Neural cell (in vitro differentiated cells): ENCODE results near the gene HSD3B7. TPM values are rescaled to one million over a fixed set of nuclear protein-coding genes. Genes with fewer than 3 reads are reported as not detected.

Experiments used
- H2AFZ ChIP-seq: fragments of 200-600, 300-800 bp; sonication (generic), shearing (Covaris generic); 2 replicates; pipeline ENCODE4 v1.6.0; 2014; ENCODE audit warnings: low read depth, mild to moderate bottlenecking, antibody characterized with exemption, low read length, moderate library complexity
- H3F3A ChIP-seq: fragments of 200-600 bp; shearing (Covaris generic); 2 replicates; pipeline ENCODE4 v1.6.1; 2016; ENCODE audit warnings: mild to moderate bottlenecking, moderate library complexity, mixed read lengths, antibody characterized with exemption, low read length; ENCODE audit not compliant: insufficient read depth, poor library complexity, severe bottlenecking
- H3K27ac ChIP-seq: fragments of 200-600, 300-800 bp; sonication (generic), shearing (Covaris generic); 2 replicates; pipeline ENCODE4 v1.5.1; 2014; ENCODE audit warnings: mild to moderate bottlenecking, low read length, moderate library complexity
- H3K27me3 ChIP-seq: fragments of 300-800, 200-600 bp; sonication (generic), shearing (Covaris generic); 2 replicates; pipeline ENCODE4 v1.6.0; 2014; ENCODE audit warnings: mild to moderate bottlenecking, low read depth, low read length, moderate library complexity; ENCODE audit not compliant: insufficient read depth
- H3K36me3 ChIP-seq: fragments of 300-800, 200-600 bp; sonication (generic), shearing (Covaris generic); 2 replicates; pipeline ENCODE4 v1.5.1; 2014; ENCODE audit warnings: mild to moderate bottlenecking, antibody characterized with exemption, low read length, moderate library complexity; ENCODE audit not compliant: insufficient read depth
- H3K4me2 ChIP-seq: fragments of 300-800, 200-600 bp; sonication (generic), shearing (Covaris generic); 2 replicates; pipeline ENCODE4 v1.6.0; 2014; ENCODE audit warnings: mild to moderate bottlenecking, low read length
- H3K4me3 ChIP-seq: fragments of 300-800, 200-600 bp; sonication (generic), shearing (Covaris generic); 2 replicates; pipeline ENCODE4 v1.5.1; 2014; ENCODE audit warnings: mild to moderate bottlenecking, low read length, moderate library complexity
- H3K79me2 ChIP-seq: fragments of 200-600 bp; shearing (Covaris generic); replicated peaks from 2 replicates; pipeline ENCODE4 v1.6.0; 2014; ENCODE audit warnings: mild to moderate bottlenecking, low read length, moderate library complexity; ENCODE audit not compliant: insufficient read depth
- H3K9ac ChIP-seq: fragments of 300-800, 200-600 bp; sonication (generic), shearing (Covaris generic); 2 replicates; pipeline ENCODE4 v1.6.1; 2016; ENCODE audit warnings: mild to moderate bottlenecking, low read length, mixed read lengths
- H3K9me2 ChIP-seq: fragments of 200-600 bp; shearing (Covaris generic); 2 replicates; pipeline ENCODE4 v1.6.1; 2016; ENCODE audit warnings: mild to moderate bottlenecking, low read length, mixed read lengths; ENCODE audit not compliant: insufficient read depth
- H3K9me3 ChIP-seq: fragments of 200-600, 300-800 bp; sonication (generic), shearing (Covaris generic); 2 replicates; pipeline ENCODE4 v1.6.1; 2016; ENCODE audit warnings: mild to moderate bottlenecking, mixed run types, low read length, moderate library complexity, mixed read lengths
- H4K20me1 ChIP-seq: fragments of 200-600 bp; shearing (Covaris generic); 2 replicates; pipeline ENCODE4 v1.6.1; 2016; ENCODE audit warnings: mild to moderate bottlenecking, mixed run types; ENCODE audit not compliant: insufficient read depth
- EP300 ChIP-seq: fragments of 450-650 bp; conservative IDR thresholded peaks from 2 replicates; pipeline ENCODE4 v1.6.1; 2014; ENCODE audit warnings: antibody characterized with exemption, mild to moderate bottlenecking, moderate library complexity; ENCODE audit not compliant: poor library complexity, severe bottlenecking
- EZH2 ChIP-seq: fragments of 200-600, 300-800 bp; shearing (Covaris generic), sonication (generic); IDR thresholded peaks from 2 replicates; pipeline ENCODE4 v1.6.1; 2014; ENCODE audit warnings: antibody characterized with exemption, low read length, borderline replicate concordance, mild to moderate bottlenecking; ENCODE audit not compliant: insufficient read depth, poor library complexity, severe bottlenecking
- MXI1 ChIP-seq: fragments of 450-650 bp; conservative IDR thresholded peaks from 2 replicates; pipeline ENCODE4 v1.6.1; 2014; ENCODE audit warnings: antibody characterized with exemption, mild to moderate bottlenecking; ENCODE audit not compliant: poor library complexity, severe bottlenecking
- POLR2AphosphoS5 ChIP-seq: IDR thresholded peaks from 2 replicates; pipeline ENCODE4 v1.6.1; 2012
- RAD21 ChIP-seq: fragments of 450-650 bp; conservative IDR thresholded peaks from 2 replicates; pipeline ENCODE4 v1.6.1; 2014; ENCODE audit warnings: antibody characterized with exemption, mild to moderate bottlenecking, moderate library complexity
- SMC3 ChIP-seq: fragments of 450-650 bp; conservative IDR thresholded peaks from 2 replicates; pipeline ENCODE4 v1.6.1; 2014; ENCODE audit warnings: antibody characterized with exemption, mild to moderate bottlenecking, moderate library complexity; ENCODE audit not compliant: poor library complexity
- TAF1 ChIP-seq: IDR thresholded peaks from 2 replicates; pipeline ENCODE4 v1.6.1; 2012; ENCODE audit warnings: low read depth
- polyA plus RNA-seq: library from polyadenylated mRNA; depleted of rRNA; stranded (reverse); fragments of >200 nt; gene quantifications from 2 replicates; pipeline ENCODE4 v1.2.3, GENCODE V29; 2014
- TF ChIP-seq, protein P1 (sequence below): fragments of 450-650 bp; IDR thresholded peaks from 2 replicates; pipeline ENCODE4 v1.5.1; 2014; ENCODE audit warnings: antibody characterized with exemption, mild to moderate bottlenecking, moderate library complexity; ENCODE audit not compliant: poor library complexity, severe bottlenecking
- TF ChIP-seq, protein P2 (sequence below): IDR thresholded peaks from 2 replicates; pipeline ENCODE4 v1.6.1; 2012; ENCODE audit warnings: borderline replicate concordance

HSD3B7 gene
- polyA plus RNA-seq, 1 donor from 2014 or later, result 3.4 TPM

DNA sequence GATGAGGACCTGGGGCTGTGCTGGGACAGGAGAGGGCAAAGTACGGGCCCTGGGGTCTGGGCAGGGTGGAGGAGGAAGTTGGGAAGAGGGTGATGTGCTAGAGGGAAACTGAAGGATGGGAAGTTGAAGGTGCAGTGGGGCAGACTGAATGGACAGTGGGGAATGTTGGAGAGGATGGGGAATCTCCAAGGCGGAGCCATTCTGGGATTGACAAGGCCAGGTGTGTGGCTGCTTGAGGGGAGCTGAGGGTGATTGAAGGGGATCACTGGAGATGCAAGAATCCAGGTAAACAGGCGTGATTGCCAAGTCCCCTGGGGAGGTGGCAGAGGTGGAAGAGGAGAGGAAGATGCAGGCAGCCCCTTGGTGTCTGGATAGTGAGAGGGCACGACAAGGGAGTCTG, 8.5 kb upstream of the HSD3B7 start:
- Histone ChIP-seq H3K9me2 (no peaks in the 10 kb centered on the region), H3K36me3 (no peaks in the 10 kb centered on the region), H3K27ac (no peak overlapping the region), H3K27me3 (no peaks in the 10 kb centered on the region), H2AFZ (no peak overlapping the region), H3F3A (no peaks in the 10 kb centered on the region), H3K9me3 (no peaks in the 10 kb centered on the region), H4K20me1 (no peaks in the 10 kb centered on the region), H3K79me2 (no peaks in the 10 kb centered on the region), H3K9ac (no peak overlapping the region), H3K4me3 (no peak overlapping the region), H3K4me2 (no peak overlapping the region)
- TF ChIP-seq POLR2AphosphoS5 (no peak), MXI1 (no peak), SMC3 (no peak), EZH2 (no peak), RAD21 (no peak), EP300 (no peak)
- TF ChIP-seq, protein P1, sequence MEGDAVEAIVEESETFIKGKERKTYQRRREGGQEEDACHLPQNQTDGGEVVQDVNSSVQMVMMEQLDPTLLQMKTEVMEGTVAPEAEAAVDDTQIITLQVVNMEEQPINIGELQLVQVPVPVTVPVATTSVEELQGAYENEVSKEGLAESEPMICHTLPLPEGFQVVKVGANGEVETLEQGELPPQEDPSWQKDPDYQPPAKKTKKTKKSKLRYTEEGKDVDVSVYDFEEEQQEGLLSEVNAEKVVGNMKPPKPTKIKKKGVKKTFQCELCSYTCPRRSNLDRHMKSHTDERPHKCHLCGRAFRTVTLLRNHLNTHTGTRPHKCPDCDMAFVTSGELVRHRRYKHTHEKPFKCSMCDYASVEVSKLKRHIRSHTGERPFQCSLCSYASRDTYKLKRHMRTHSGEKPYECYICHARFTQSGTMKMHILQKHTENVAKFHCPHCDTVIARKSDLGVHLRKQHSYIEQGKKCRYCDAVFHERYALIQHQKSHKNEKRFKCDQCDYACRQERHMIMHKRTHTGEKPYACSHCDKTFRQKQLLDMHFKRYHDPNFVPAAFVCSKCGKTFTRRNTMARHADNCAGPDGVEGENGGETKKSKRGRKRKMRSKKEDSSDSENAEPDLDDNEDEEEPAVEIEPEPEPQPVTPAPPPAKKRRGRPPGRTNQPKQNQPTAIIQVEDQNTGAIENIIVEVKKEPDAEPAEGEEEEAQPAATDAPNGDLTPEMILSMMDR, result no peak

DNA sequence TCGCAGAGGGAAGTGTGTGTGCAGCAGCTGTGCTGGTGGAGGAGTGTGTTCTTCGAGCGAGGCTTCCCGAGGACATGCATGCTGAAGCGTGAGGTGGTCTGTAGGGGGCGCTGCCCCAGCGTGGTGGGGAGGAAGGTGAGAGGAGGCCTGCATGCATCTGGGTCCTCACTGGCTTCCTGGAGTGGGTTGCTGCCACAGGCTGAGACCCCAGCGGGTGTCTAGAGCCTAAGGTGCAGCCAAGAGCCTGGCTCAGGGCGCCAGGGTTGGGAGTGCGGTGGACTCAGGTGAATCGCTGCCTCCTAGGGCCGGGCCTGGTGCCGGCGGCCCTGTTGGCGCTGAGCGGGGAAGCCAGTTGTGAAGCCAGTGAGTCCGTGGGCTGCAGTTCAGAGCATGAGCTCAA, 7.5 kb upstream of the HSD3B7 start:
- H3K9me2 ChIP-seq, result no peaks in the 10 kb centered on the region
- TF ChIP-seq EP300, result no peak
- no peak for TF ChIP-seq TAF1
- TF ChIP-seq, protein P2, sequence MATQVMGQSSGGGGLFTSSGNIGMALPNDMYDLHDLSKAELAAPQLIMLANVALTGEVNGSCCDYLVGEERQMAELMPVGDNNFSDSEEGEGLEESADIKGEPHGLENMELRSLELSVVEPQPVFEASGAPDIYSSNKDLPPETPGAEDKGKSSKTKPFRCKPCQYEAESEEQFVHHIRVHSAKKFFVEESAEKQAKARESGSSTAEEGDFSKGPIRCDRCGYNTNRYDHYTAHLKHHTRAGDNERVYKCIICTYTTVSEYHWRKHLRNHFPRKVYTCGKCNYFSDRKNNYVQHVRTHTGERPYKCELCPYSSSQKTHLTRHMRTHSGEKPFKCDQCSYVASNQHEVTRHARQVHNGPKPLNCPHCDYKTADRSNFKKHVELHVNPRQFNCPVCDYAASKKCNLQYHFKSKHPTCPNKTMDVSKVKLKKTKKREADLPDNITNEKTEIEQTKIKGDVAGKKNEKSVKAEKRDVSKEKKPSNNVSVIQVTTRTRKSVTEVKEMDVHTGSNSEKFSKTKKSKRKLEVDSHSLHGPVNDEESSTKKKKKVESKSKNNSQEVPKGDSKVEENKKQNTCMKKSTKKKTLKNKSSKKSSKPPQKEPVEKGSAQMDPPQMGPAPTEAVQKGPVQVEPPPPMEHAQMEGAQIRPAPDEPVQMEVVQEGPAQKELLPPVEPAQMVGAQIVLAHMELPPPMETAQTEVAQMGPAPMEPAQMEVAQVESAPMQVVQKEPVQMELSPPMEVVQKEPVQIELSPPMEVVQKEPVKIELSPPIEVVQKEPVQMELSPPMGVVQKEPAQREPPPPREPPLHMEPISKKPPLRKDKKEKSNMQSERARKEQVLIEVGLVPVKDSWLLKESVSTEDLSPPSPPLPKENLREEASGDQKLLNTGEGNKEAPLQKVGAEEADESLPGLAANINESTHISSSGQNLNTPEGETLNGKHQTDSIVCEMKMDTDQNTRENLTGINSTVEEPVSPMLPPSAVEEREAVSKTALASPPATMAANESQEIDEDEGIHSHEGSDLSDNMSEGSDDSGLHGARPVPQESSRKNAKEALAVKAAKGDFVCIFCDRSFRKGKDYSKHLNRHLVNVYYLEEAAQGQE, result no peak
- TF ChIP-seq POLR2AphosphoS5, result no peak
- TF ChIP-seq, protein P1, result no peak
- no peak for TF ChIP-seq RAD21
- TF ChIP-seq MXI1, result no peak
- TF ChIP-seq EZH2, result no peak
- no peak for TF ChIP-seq SMC3
- H3K4me3 ChIP-seq, result no peak overlapping the region
- H3K27ac ChIP-seq, result no peak overlapping the region
- H3F3A ChIP-seq, result no peaks in the 10 kb centered on the region
- H4K20me1 ChIP-seq, result no peaks in the 10 kb centered on the region
- H3K9me3 ChIP-seq, result no peaks in the 10 kb centered on the region
- no peak overlapping the region for H2AFZ ChIP-seq
- H3K4me2 ChIP-seq, result no peak overlapping the region
- H3K36me3 ChIP-seq, result no peaks in the 10 kb centered on the region
- no peaks in the 10 kb centered on the region for H3K27me3 ChIP-seq
- H3K79me2 ChIP-seq, result no peaks in the 10 kb centered on the region
- no peak overlapping the region for H3K9ac ChIP-seq
